Keratinocyte (primary cell): Measurements from ENCODE around the gene WDPCP. TPM values are rescaled to one million over a fixed set of nuclear protein-coding genes. Genes with fewer than 3 reads are reported as not detected.

Source experiments
- DNase-seq: peaks from one replicate; pipeline ENCODE4 v3.0.0-alpha.2; 2011; ENCODE audit warnings: low read depth, missing footprints, low spot score
- FAIRE-seq: peaks from 2 replicates; lab custom pipeline; 2011; peaks lifted over from hg19 to GRCh38; lab: Jason Lieb, UNC
- H2AFZ ChIP-seq: 2 replicates; pipeline ENCODE4 v1.6.0; 2012; ENCODE audit warnings: low read length, control low read depth, inconsistent platforms; ENCODE audit not compliant: control insufficient read depth
- H3K27ac ChIP-seq: 2 replicates; pipeline ENCODE4 v1.5.1; 2011; ENCODE audit warnings: low read length; ENCODE audit not compliant: control insufficient read depth, insufficient read depth
- H3K27me3 ChIP-seq: 3 replicates; pipeline ENCODE4 v1.6.0; 2011; ENCODE audit warnings: low read length; ENCODE audit not compliant: control insufficient read depth, insufficient read depth; ENCODE audit errors: extremely low read depth
- H3K36me3 ChIP-seq, 2 experiments: 2 replicates in 1 of 2; 3 replicates in 1 of 2; pipeline ENCODE4 v1.5.1; 2011; ENCODE audit warnings: low read length in 2 of 2, mild to moderate bottlenecking in 1 of 2; ENCODE audit not compliant: control insufficient read depth in 2 of 2, insufficient read depth in 2 of 2; ENCODE audit errors: extremely low read depth in 1 of 2
- H3K4me1 ChIP-seq: 3 replicates; pipeline ENCODE4 v1.5.1; 2011; ENCODE audit warnings: low read length; ENCODE audit not compliant: control insufficient read depth, insufficient read depth; ENCODE audit errors: extremely low read depth
- H3K4me2 ChIP-seq: 3 replicates; pipeline ENCODE4 v1.6.0; 2011; ENCODE audit warnings: low read depth, low read length; ENCODE audit not compliant: control insufficient read depth, insufficient read depth; ENCODE audit errors: extremely low read depth
- H3K4me3 ChIP-seq, 3 experiments: fragments of 200-600 bp in 1 of 3; sonication (generic) in 1 of 3; 2 replicates in 2 of 3; 3 replicates in 1 of 3; pipeline ENCODE4 v1.5.1; 2011 to 2016; ENCODE audit warnings: low read length in 3 of 3, mild to moderate bottlenecking in 3 of 3, control low read depth in 2 of 3, inconsistent platforms in 1 of 3, low read depth in 1 of 3, mixed read lengths in 1 of 3, mixed run types in 1 of 3, moderate library complexity in 1 of 3; ENCODE audit not compliant: control insufficient read depth in 2 of 3, insufficient read depth in 2 of 3; ENCODE audit errors: extremely low read depth in 1 of 3
- H3K79me2 ChIP-seq: 2 replicates; pipeline ENCODE4 v1.6.0; 2012; ENCODE audit warnings: low read length; ENCODE audit not compliant: control insufficient read depth, insufficient read depth
- H3K9ac ChIP-seq: 3 replicates; pipeline ENCODE4 v1.6.0; 2011; ENCODE audit warnings: low read length; ENCODE audit not compliant: control insufficient read depth, insufficient read depth; ENCODE audit errors: extremely low read depth
- H3K9me1 ChIP-seq: 3 replicates; pipeline ENCODE4 v1.6.0; 2011; ENCODE audit warnings: low read length; ENCODE audit not compliant: control insufficient read depth, insufficient read depth; ENCODE audit errors: extremely low read depth
- H3K9me3 ChIP-seq: 2 replicates; pipeline ENCODE4 v1.5.1; 2012; ENCODE audit warnings: low read depth, low read length; ENCODE audit not compliant: control insufficient read depth
- H4K20me1 ChIP-seq: 3 replicates; pipeline ENCODE4 v1.6.0; 2011; ENCODE audit warnings: low read length; ENCODE audit not compliant: control insufficient read depth, insufficient read depth; ENCODE audit errors: extremely low read depth
- CTCF ChIP-seq, 3 experiments: IDR thresholded peaks in 1 of 3; conservative IDR thresholded peaks in 1 of 3; optimal IDR thresholded peaks in 1 of 3; 2 replicates in 2 of 3; 3 replicates in 1 of 3; pipeline versions ENCODE3 to v1.5.1; 2011; ENCODE audit warnings: low read length in 3 of 3, mild to moderate bottlenecking in 3 of 3, moderate library complexity in 2 of 3, control low read depth in 1 of 3, inconsistent platforms in 1 of 3; ENCODE audit not compliant: insufficient read depth in 2 of 3; ENCODE audit errors: extremely low read depth in 1 of 3
- EZH2 ChIP-seq: IDR thresholded peaks from one replicate; pipeline ENCODE4 v1.6.1; 2012; ENCODE audit warnings: inconsistent platforms, mild to moderate bottlenecking, low read length, moderate library complexity
- dilution Hi-C: fragments of 300-500 bp; cut with MboI; formaldehyde crosslinking; loops from one replicate; pipeline ENCODE4 v1.7.0; 2020; ENCODE audit warnings: low sequenced_read_pairs; ENCODE audit not compliant: extremely low pct_ligation_motif_present
- polyA plus RNA-seq, 5 experiments: library from polyadenylated mRNA; depleted of rRNA in 3 of 5; stranded (reverse) in 3 of 5; stranded (forward) in 1 of 5; unstranded in 1 of 5; fragments of >200 nt; gene quantifications; 1 replicate in 1 of 5; 2 replicates in 3 of 5; 3 replicates in 1 of 5; pipeline versions ENCODE4 v1.2.1 to v1.2.3, GENCODE V29; 2011 to 2012; ENCODE audit warnings: missing spikeins in 2 of 5, low read depth in 1 of 5, low replicate concordance in 1 of 5

Gene WDPCP
- polyA plus RNA-seq, 1 donor (not counting 4 experiments of a cell fraction or from before 2014, with no cell fraction given) = 2.9 TPM

- Histone ChIP-seq H3K79me2 (no peaks in the 10 kb centered on the region), H2AFZ (no peak overlapping the region), H3K9me1 (no peaks in the 10 kb centered on the region), H4K20me1 (no peaks in the 10 kb centered on the region), H3K4me1 (no peaks in the 10 kb centered on the region), H3K4me2 (no peak overlapping the region), H3K36me3 (no peaks in the 10 kb centered on the region), H3K9me3 (no peaks in the 10 kb centered on the region), H3K9ac (no peak overlapping the region), H3K27me3 (no peaks in the 10 kb centered on the region), H3K27ac (no peak overlapping the region), H3K4me3 (no peak overlapping the region)
- dilution Hi-C loops = no loop called here
- DNase-seq (no peak), FAIRE-seq (no peak)
- TF ChIP-seq EZH2 (no peak), CTCF (optimal IDR thresholded peaks at IDR 0.05 in 1 of 3, IDR thresholded peaks at IDR 0.05 in 1 of 3, conservative IDR thresholded peaks at IDR 0.05 in 1 of 3; ENCODE audit: extremely low read depth in 1 of 3, insufficient read depth in 2 of 3, low read length in 3 of 3) (no peak)
These were observed 165.7 kb downstream of the WDPCP start for GRCh38 chr2:63422556-63422955.

- FAIRE-seq (no peak), DNase-seq (no peak)
- H3K4me2 ChIP-seq = no peak overlapping the region
- no peak overlapping the region for H3K27ac ChIP-seq
- H3K79me2 ChIP-seq = no peaks in the 10 kb centered on the region
- H3K4me3 ChIP-seq = no peak overlapping the region
- no peaks in the 10 kb centered on the region for H3K9me1 ChIP-seq
- no peaks in the 10 kb centered on the region for H3K9me3 ChIP-seq
- H3K27me3 ChIP-seq = no peaks in the 10 kb centered on the region
- dilution Hi-C loops = no loop called here
- no peaks in the 10 kb centered on the region for H4K20me1 ChIP-seq
- H2AFZ ChIP-seq = no peak overlapping the region
- no peak for TF ChIP-seq CTCF (optimal IDR thresholded peaks at IDR 0.05 in 1 of 3, IDR thresholded peaks at IDR 0.05 in 1 of 3, conservative IDR thresholded peaks at IDR 0.05 in 1 of 3; ENCODE audit: extremely low read depth in 1 of 3, insufficient read depth in 2 of 3, low read length in 3 of 3)
- no peak for TF ChIP-seq EZH2
- no peak overlapping the region for H3K9ac ChIP-seq
- H3K4me1 ChIP-seq = no peaks in the 10 kb centered on the region
- no peaks in the 10 kb centered on the region for H3K36me3 ChIP-seq
These were observed 179.7 kb downstream of the WDPCP start for GRCh38 chr2:63408530-63408929.
